HEK293 (cell line): ENCODE measurements around the gene KSR1.

Experiments used
- CTCF ChIA-PET: fragments of 350-600 bp; formaldehyde crosslinking; extraction: SDS; loops from one replicate; lab custom pipeline; 2021; ENCODE audit warnings: antibody characterized with exemption; lab: Yijun Ruan, JAX
- POLR2A ChIA-PET: fragments of 300-600 bp; formaldehyde crosslinking; extraction: SDS; loops from one replicate; lab custom pipeline; 2020; ENCODE audit warnings: antibody characterized with exemption, inconsistent platforms; lab: Yijun Ruan, JAX
- H3K27ac ChIP-seq: fragments of 200-500 bp; sonication (Bioruptor generic); 2 replicates; pipeline ENCODE4 v1.5.1; 2014; ENCODE audit warnings: low read depth, low read length, control low read depth, inconsistent platforms; ENCODE audit errors: extremely low read depth
- H3K36me3 ChIP-seq, 2 experiments: fragments of 200-500 bp in 1 of 2; sonication (Bioruptor generic) in 1 of 2; 1 replicate in 1 of 2; 2 replicates in 1 of 2; pipeline ENCODE4 v1.5.1; 2014 to 2017; ENCODE audit warnings: inconsistent platforms in 2 of 2, low read length in 2 of 2; ENCODE audit not compliant: control insufficient read depth in 2 of 2, insufficient read depth in 1 of 2
- H3K4me1 ChIP-seq: fragments of 200-500 bp; sonication (Bioruptor generic); 2 replicates; pipeline ENCODE4 v1.5.1; 2014; ENCODE audit warnings: mild to moderate bottlenecking, low read length, inconsistent platforms; ENCODE audit not compliant: control insufficient read depth, insufficient read depth
- H3K4me3 ChIP-seq: 2 replicates; pipeline ENCODE4 v1.5.1; 2011; ENCODE audit warnings: low read depth, mild to moderate bottlenecking, control low read depth, low read length, moderate library complexity
- H3K9me3 ChIP-seq: fragments of 200-500 bp; sonication (Bioruptor generic); 2 replicates; pipeline ENCODE4 v1.5.1; 2014; ENCODE audit warnings: low read depth, low read length, inconsistent platforms; ENCODE audit not compliant: control insufficient read depth, insufficient read depth
- KLF16 ChIP-seq: fragments of 450-650 bp; formaldehyde crosslinking; IDR thresholded peaks from 2 replicates; pipeline ENCODE4 v1.5.1; 2017; ENCODE audit warnings: missing biosample characterization, missing genetic modification characterization
- KLF8 ChIP-seq: fragments of 450-650 bp; formaldehyde crosslinking; IDR thresholded peaks from 2 replicates; pipeline ENCODE4 v1.5.1; 2016; ENCODE audit warnings: missing biosample characterization, missing genetic modification characterization
- REST ChIP-seq: fragments of 450-650 bp; formaldehyde crosslinking; IDR thresholded peaks from 2 replicates; pipeline ENCODE4 v1.5.1; 2016; ENCODE audit warnings: missing biosample characterization, missing genetic modification characterization
- SCRT2 ChIP-seq: fragments of 450-650 bp; formaldehyde crosslinking; IDR thresholded peaks from 2 replicates; pipeline ENCODE4 v1.5.1; 2016; ENCODE audit warnings: missing biosample characterization, missing genetic modification characterization
- ZNF10 ChIP-seq: fragments of 450-650 bp; formaldehyde crosslinking; IDR thresholded peaks from 2 replicates; pipeline ENCODE4 v1.5.1; 2017; ENCODE audit warnings: missing biosample characterization, missing genetic modification characterization
- ZNF580 ChIP-seq: fragments of 450-650 bp; formaldehyde crosslinking; IDR thresholded peaks from 2 replicates; pipeline ENCODE4 v1.5.1; 2016; ENCODE audit warnings: missing biosample characterization, missing genetic modification characterization
- ZNF600 ChIP-seq: fragments of 450-650 bp; formaldehyde crosslinking; IDR thresholded peaks from 2 replicates; pipeline ENCODE4 v1.5.1; 2016; ENCODE audit warnings: missing biosample characterization, missing genetic modification characterization
- ZNF660 ChIP-seq: fragments of 450-650 bp; IDR thresholded peaks from 2 replicates; pipeline ENCODE4 v1.5.1; 2018; ENCODE audit warnings: missing biosample characterization, mild to moderate bottlenecking, missing genetic modification characterization

Gene KSR1

GRCh38 chr17:27536781-27537180 is 80.5 kb downstream of the KSR1 start:
- Histone ChIP-seq H3K4me1 (peaks cover 24% of the 10 kb centered on the region), H3K9me3 (no peaks in the 10 kb centered on the region), H3K27ac (no peak overlapping the region), H3K4me3 (no peak overlapping the region), H3K36me3 (no peaks in the 10 kb centered on the region)
- TF ChIP-seq ZNF10 (tag by site-specific recombination) (no peak), REST (no peak), ZNF660 (tag by site-specific recombination) (no peak)
- ChIA-PET CTCF (interaction anchor here (0.7 kb wide), 1 partner anchor 19 kb away, joined by 3 read pairs; no protein-coding TSS in a partner anchor), POLR2A (no interaction called here)

- TF ChIP-seq ZNF600 (tag by site-specific recombination) (peak; percentile 47; the same call in 1 of the 2 replicates), ZNF580 (no peak)
- Histone ChIP-seq H3K36me3 (no peaks in the 10 kb centered on the region), H3K4me1 (peaks cover 24% of the 10 kb centered on the region), H3K4me3 (no peak overlapping the region), H3K9me3 (no peaks in the 10 kb centered on the region), H3K27ac (no peak overlapping the region)
- CTCF ChIA-PET, result interaction anchor here (0.7 to 1.5 kb wide), 2 partner anchors 30 to 61 kb away, joined by 3 to 4 read pairs; no protein-coding TSS in a partner anchor
- POLR2A ChIA-PET, result interaction anchor here (0.6 to 1.2 kb wide), 2 partner anchors 8 to 40 kb away, joined by 3 read pairs; no protein-coding TSS in a partner anchor
Observed at GRCh38 chr17:27538156-27538955, 82.1 kb downstream of the KSR1 start.

GRCh38 chr17:27539152-27539551 is 82.9 kb downstream of the KSR1 start:
- CTCF ChIA-PET, result interaction anchor here (0.6 to 1.3 kb wide), 2 partner anchors 38 to 61 kb away, joined by 3 to 13 read pairs; no protein-coding TSS in a partner anchor
- no peak overlapping the region for H3K27ac ChIP-seq
- TF ChIP-seq KLF8 (tag by site-specific recombination) (no peak), SCRT2 (tag by site-specific recombination) (peak; percentile 82)
- TF ChIP-seq, all 188 proteins: peak for 1
- POLR2A ChIA-PET, result no interaction called here
- H3K4me1 ChIP-seq, result peaks cover 24% of the 10 kb centered on the region
- H3K36me3 ChIP-seq, result no peaks in the 10 kb centered on the region
- no peaks in the 10 kb centered on the region for H3K9me3 ChIP-seq
- H3K4me3 ChIP-seq, result no peak overlapping the region

GRCh38 chr17:27539794-27540317 is 83.6 kb downstream of the KSR1 start:
- CTCF ChIA-PET, result interaction anchor here (0.6 to 1.5 kb wide), 7 partner anchors 10 to 876 kb away, joined by 3 to 13 read pairs (median 3); no protein-coding TSS in a partner anchor

More at GRCh38 chr17:27539794-27540317, 83.6 kb downstream of the KSR1 start:
- H3K9me3 ChIP-seq, result no peaks in the 10 kb centered on the region
- TF ChIP-seq KLF16 (tag by site-specific recombination), result no peak
- no peak for TF ChIP-seq REST
- peaks cover 27% of the 10 kb centered on the region for H3K4me1 ChIP-seq
- H3K27ac ChIP-seq, result peak overlapping the region; percentile 44
- H3K4me3 ChIP-seq, result no peak overlapping the region
- POLR2A ChIA-PET, result interaction anchor here (0.7 to 1.4 kb wide), 4 partner anchors 13 to 246 kb away, joined by 3 to 7 read pairs (median 3); partner anchors contain the start of gene WSB1
- no peaks in the 10 kb centered on the region for H3K36me3 ChIP-seq
